HepG2 (cell line): ENCODE data around the gene CHST3. TPM values are rescaled to one million over a fixed set of nuclear protein-coding genes. Genes with fewer than 3 reads are reported as not detected.

Experiments used
- ATAC-seq: fragments of 200-7000 bp; cut with Tn5 transposase; 3 replicates; pipeline ENCODE4 v1.9.1; 2020; ENCODE audit warnings: mild to moderate bottlenecking, moderate library complexity
- BruUV-seq: library from RNA; stranded (reverse); fragments of 400-500 nt; replicated peaks from 2 replicates; lab custom pipeline; 2021; lab: Mats Ljungman, UMichigan
- CTCF ChIA-PET: fragments of 300-600 bp; formaldehyde crosslinking; extraction: SDS; loops from one replicate; lab custom pipeline; 2021; ENCODE audit warnings: low total read pairs, inconsistent platforms, low intra/inter-chr PET ratio; lab: Yijun Ruan, JAX
- POLR2A ChIA-PET: fragments of 350-600 bp; sonication (Branson Sonifier 250); formaldehyde crosslinking; loops from one replicate; lab custom pipeline; 2020; ENCODE audit warnings: antibody characterized with exemption, inconsistent platforms; lab: Yijun Ruan, JAX
- DNase-seq: peaks from one replicate; pipeline ENCODE4 v3.0.0-alpha.2; 2015; ENCODE audit warnings: low spot score
- FAIRE-seq: peaks from 3 replicates; lab custom pipeline; 2011; peaks lifted over from hg19 to GRCh38; lab: Jason Lieb, UNC
- H2AFZ ChIP-seq: one replicate; pipeline ENCODE4 v1.6.1; 2011; ENCODE audit warnings: low read length, inconsistent platforms
- H3K27ac ChIP-seq: fragments of 300-600 bp; 3 replicates; pipeline ENCODE4 v1.8.0; 2011; ENCODE audit warnings: mixed run types, mild to moderate bottlenecking, mixed read lengths, low read length, inconsistent platforms; ENCODE audit not compliant: insufficient read depth; ENCODE audit errors: extremely low read length
- H3K27me3 ChIP-seq, 2 experiments: fragments of 200-600 bp in 1 of 2; 2 replicates in 1 of 2; 3 replicates in 1 of 2; pipeline versions ENCODE4 v1.6.0 to v1.8.0; 2011; ENCODE audit warnings: low read length in 2 of 2, mild to moderate bottlenecking in 2 of 2, moderate library complexity in 2 of 2, inconsistent platforms in 1 of 2; ENCODE audit not compliant: insufficient read depth in 2 of 2, control insufficient read depth in 1 of 2
- H3K36me3 ChIP-seq, 2 experiments: fragments of 200-600 bp in 1 of 2; replicated peaks in 1 of 2; 2 replicates in 1 of 2; 3 replicates in 1 of 2; pipeline versions ENCODE4 v1.5.1 to v1.8.0; 2011; ENCODE audit warnings: low read length in 2 of 2, inconsistent platforms in 1 of 2; ENCODE audit not compliant: insufficient read depth in 2 of 2, control insufficient read depth in 1 of 2
- H3K4me1 ChIP-seq: 2 replicates; pipeline ENCODE4 v1.5.1; 2012; ENCODE audit warnings: low read length, inconsistent platforms; ENCODE audit not compliant: insufficient read depth
- H3K4me2 ChIP-seq: 2 replicates; pipeline ENCODE4 v1.6.0; 2011; ENCODE audit warnings: low read depth, low read length, inconsistent platforms
- H3K4me3 ChIP-seq, 3 experiments: fragments of 200-600 bp in 1 of 3; sonication (generic), shearing (Covaris generic) in 1 of 3; replicated peaks in 1 of 3; 2 replicates each; pipeline ENCODE4 v1.5.1; 2011 to 2016; ENCODE audit warnings: low read length in 3 of 3, inconsistent platforms in 2 of 3, low read depth in 2 of 3, mild to moderate bottlenecking in 2 of 3, control low read depth in 1 of 3, mixed read lengths in 1 of 3; ENCODE audit not compliant: insufficient read depth in 1 of 3
- H3K79me2 ChIP-seq: one replicate; pipeline ENCODE4 v1.6.1; 2011; ENCODE audit warnings: low read length, inconsistent platforms; ENCODE audit not compliant: insufficient read depth
- H3K9ac ChIP-seq: 2 replicates; pipeline ENCODE4 v1.6.0; 2011; ENCODE audit warnings: mild to moderate bottlenecking, low read depth, low read length, inconsistent platforms; ENCODE audit not compliant: insufficient read depth
- H3K9me3 ChIP-seq: 2 replicates; pipeline ENCODE4 v1.5.1; 2012; ENCODE audit warnings: mild to moderate bottlenecking, low read length
- H4K20me1 ChIP-seq: 2 replicates; pipeline ENCODE4 v1.6.0; 2011; ENCODE audit warnings: inconsistent platforms, mild to moderate bottlenecking, low read length, moderate library complexity; ENCODE audit not compliant: insufficient read depth
- ELF3 ChIP-seq: IDR thresholded peaks from 2 replicates; pipeline ENCODE4 v1.6.1; 2016; ENCODE audit warnings: missing genetic modification reagents, missing compliant biosample characterization
- FOXJ3 ChIP-seq: sonication (generic); formaldehyde crosslinking; IDR thresholded peaks from 2 replicates; pipeline ENCODE4 v1.4.0; 2020; ENCODE audit warnings: missing genetic modification reagents, mild to moderate bottlenecking, borderline replicate concordance
- RXRA ChIP-seq: sonication (generic); formaldehyde crosslinking; IDR thresholded peaks from 2 replicates; pipeline ENCODE4 v1.5.1; 2020; ENCODE audit warnings: missing genetic modification reagents
- TBX2 ChIP-seq: sonication (generic); formaldehyde crosslinking; IDR thresholded peaks from 2 replicates; pipeline ENCODE4 v1.5.0; 2020; ENCODE audit warnings: missing genetic modification reagents, mild to moderate bottlenecking, borderline replicate concordance
- TCF7 ChIP-seq: sonication (generic); IDR thresholded peaks from 2 replicates; pipeline ENCODE4 v1.6.1; 2016; ENCODE audit warnings: antibody characterized with exemption, low read depth
- ZKSCAN1 ChIP-seq: fragments of 150-350 bp; IDR thresholded peaks from 2 replicates; pipeline ENCODE4 v1.6.1; 2014; ENCODE audit warnings: low read length
- ZMYM3 ChIP-seq: sonication (generic); formaldehyde crosslinking; IDR thresholded peaks from 2 replicates; pipeline ENCODE4 v1.5.1; 2020; ENCODE audit warnings: mild to moderate bottlenecking, missing genetic modification reagents
- ZNF616 ChIP-seq: sonication (generic); formaldehyde crosslinking; IDR thresholded peaks from 2 replicates; pipeline ENCODE4 v1.5.0; 2020; ENCODE audit warnings: low read depth, mild to moderate bottlenecking, missing genetic modification reagents
- ZNF629 ChIP-seq: sonication (generic); formaldehyde crosslinking; conservative IDR thresholded peaks from 2 replicates; pipeline ENCODE4 v1.5.0; 2020; ENCODE audit warnings: missing genetic modification reagents
- WGBS: methylation state at CpG from one replicate; pipeline ENCODE4 v1.1.6; 2017; ENCODE audit warnings: low lambda C conversion rate; 5-methylcytosine and 5-hydroxymethylcytosine counted together
- in situ Hi-C: cut with HindIII; loops from 2 replicates; pipeline ENCODE4 v1.10.0; 2017; ENCODE audit warnings: low pct_unique_long_range_greater_than_20kb; ENCODE audit not compliant: extremely low pct_ligation_motif_present
- intact Hi-C: fragments of 100-400 bp; cut with micrococcal nuclease; formaldehyde crosslinking; loops from one replicate; pipeline ENCODE4 v1.10.0; 2022; ENCODE audit not compliant: unreplicated experiment
- polyA plus RNA-seq, 8 experiments: library from polyadenylated mRNA; depleted of rRNA in 3 of 8; stranded (reverse) in 7 of 8; unstranded in 1 of 8; fragments of >200 nt; fragmentation: Illumina TruSeq in 4 of 8; extraction: Trizol in 4 of 8; gene quantifications; 2 replicates each; pipeline versions ENCODE4 v1.2.1 to v1.2.3, GENCODE V29; 2011 to 2016; ENCODE audit warnings: low read depth in 4 of 8, missing spikeins in 1 of 8, mixed read lengths in 1 of 8; ENCODE audit not compliant: insufficient read depth in 1 of 8
- total RNA-seq, 5 experiments: library from RNA; depleted of rRNA; stranded (reverse); fragments of >200 nt; fragmentation: Illumina TruSeq; extraction: Trizol; gene quantifications; 2 replicates each; pipeline ENCODE4 v1.2.3, GENCODE V29; 2016; ENCODE audit warnings: low read depth in 1 of 5
- TF ChIP-seq, protein P1 (sequence below): sonication (generic); formaldehyde crosslinking; IDR thresholded peaks from 2 replicates; pipeline ENCODE4 v1.4.0; 2020; ENCODE audit warnings: missing genetic modification reagents, mild to moderate bottlenecking, borderline replicate concordance

CHST3 gene
- total and polyA plus RNA-seq, 2 of the 13 experiments (the other 11 are each of a cell fraction or from before 2014, with no cell fraction given): 7.2 to 18.7 TPM

GRCh38 chr10:72020914-72021809, 57.0 kb downstream of the CHST3 start:
- TF ChIP-seq ZNF629 (CRISPR knock-in tag): peak; percentile 85
- TF ChIP-seq ELF3 (CRISPR knock-in tag): no peak
- H3K9ac ChIP-seq: no peak overlapping the region
- intact Hi-C loops: no loop called here
- H3K4me1 ChIP-seq: peaks cover 80% of the 10 kb centered on the region
- H3K79me2 ChIP-seq: no peaks in the 10 kb centered on the region
- H2AFZ ChIP-seq: no peak overlapping the region
- 89% methylated on average over 9 of the region's 9 CpGs for WGBS
- no peak overlapping the region for H3K27ac ChIP-seq
- in situ Hi-C loops: no loop called here
- no peak for ATAC-seq
- no peak overlapping the region for H3K4me3 ChIP-seq
- CTCF ChIA-PET: no interaction called here
- H3K27me3 ChIP-seq: no peaks in the 10 kb centered on the region
- no peaks in the 10 kb centered on the region for H3K9me3 ChIP-seq
- no peak for DNase-seq
- POLR2A ChIA-PET: interaction anchor here (6.1 kb wide), 1 partner anchor 10 kb away, joined by 33 read pairs; no protein-coding TSS in a partner anchor
- BruUV-seq: no TSS peak
- no peaks in the 10 kb centered on the region for H4K20me1 ChIP-seq
- no peaks in the 10 kb centered on the region for H3K36me3 ChIP-seq
- H3K4me2 ChIP-seq: no peak overlapping the region
- FAIRE-seq: no peak

GRCh38 chr10:72022228-72022627, 58.0 kb downstream of the CHST3 start:
- H3K79me2 ChIP-seq: no peaks in the 10 kb centered on the region
- H3K4me1 ChIP-seq: peaks cover 80% of the 10 kb centered on the region
- no peaks in the 10 kb centered on the region for H3K27me3 ChIP-seq
- H3K4me2 ChIP-seq: no peak overlapping the region
- no TSS peak for BruUV-seq
- no peak overlapping the region for H3K9ac ChIP-seq
- H3K36me3 ChIP-seq: no peaks in the 10 kb centered on the region
- DNase-seq (no peak), FAIRE-seq (no peak)
- CTCF ChIA-PET: no interaction called here
- H2AFZ ChIP-seq: no peak overlapping the region
- H3K9me3 ChIP-seq: no peaks in the 10 kb centered on the region
- H4K20me1 ChIP-seq: no peaks in the 10 kb centered on the region
- 50% methylated on average over 6 of the region's 6 CpGs for WGBS
- TF ChIP-seq FOXJ3 (CRISPR knock-in tag) (no peak), TBX2 (0 out of 2 replicates have a peak, but pooled peaks have one; percentile 26), TCF7 (peak; percentile 11; the same call in 1 of the 2 replicates), RXRA (CRISPR knock-in tag) (no peak), ZKSCAN1 (peak; percentile 28; the same call in 1 of the 2 replicates), ZNF616 (CRISPR knock-in tag) (no peak), ZMYM3 (CRISPR knock-in tag) (no peak)
- TF ChIP-seq, protein P1, sequence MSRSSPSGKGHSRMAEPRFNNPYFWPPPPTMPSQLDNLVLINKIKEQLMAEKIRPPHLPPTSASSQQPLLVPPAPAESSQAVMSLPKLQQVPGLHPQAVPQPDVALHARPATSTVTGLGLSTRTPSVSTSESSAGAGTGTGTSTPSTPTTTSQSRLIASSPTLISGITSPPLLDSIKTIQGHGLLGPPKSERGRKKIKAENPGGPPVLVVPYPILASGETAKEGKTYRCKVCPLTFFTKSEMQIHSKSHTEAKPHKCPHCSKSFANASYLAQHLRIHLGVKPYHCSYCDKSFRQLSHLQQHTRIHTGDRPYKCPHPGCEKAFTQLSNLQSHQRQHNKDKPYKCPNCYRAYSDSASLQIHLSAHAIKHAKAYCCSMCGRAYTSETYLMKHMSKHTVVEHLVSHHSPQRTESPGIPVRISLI (CRISPR knock-in tag): peak; percentile 34; the same call in 1 of the 2 replicates
- TF ChIP-seq, all 625 proteins: peak for 4
- POLR2A ChIA-PET: interaction anchor here (6.1 kb wide), 1 partner anchor 8 kb away, joined by 33 read pairs; no protein-coding TSS in a partner anchor
- ATAC-seq: no peak
- in situ Hi-C loops (no loop called here), intact Hi-C loops (no loop called here)
- no peak overlapping the region for H3K4me3 ChIP-seq
- no peak overlapping the region for H3K27ac ChIP-seq
